HuH-7 (cell line): ENCODE data around the gene HSPA6.
A peak's percentile ranks its signal among the peaks of the same experiment; 100 is the strongest.
"Not testable (repeated sequence)": the region's sequence is repeated elsewhere in the genome, so short reads cannot be mapped to it uniquely, and the experiment has no call there.

Experiments used
- DNase-seq: peaks from one replicate; pipeline ENCODE4 v3.0.0; 2011; ENCODE audit warnings: low spot score

HSPA6 gene

DNA sequence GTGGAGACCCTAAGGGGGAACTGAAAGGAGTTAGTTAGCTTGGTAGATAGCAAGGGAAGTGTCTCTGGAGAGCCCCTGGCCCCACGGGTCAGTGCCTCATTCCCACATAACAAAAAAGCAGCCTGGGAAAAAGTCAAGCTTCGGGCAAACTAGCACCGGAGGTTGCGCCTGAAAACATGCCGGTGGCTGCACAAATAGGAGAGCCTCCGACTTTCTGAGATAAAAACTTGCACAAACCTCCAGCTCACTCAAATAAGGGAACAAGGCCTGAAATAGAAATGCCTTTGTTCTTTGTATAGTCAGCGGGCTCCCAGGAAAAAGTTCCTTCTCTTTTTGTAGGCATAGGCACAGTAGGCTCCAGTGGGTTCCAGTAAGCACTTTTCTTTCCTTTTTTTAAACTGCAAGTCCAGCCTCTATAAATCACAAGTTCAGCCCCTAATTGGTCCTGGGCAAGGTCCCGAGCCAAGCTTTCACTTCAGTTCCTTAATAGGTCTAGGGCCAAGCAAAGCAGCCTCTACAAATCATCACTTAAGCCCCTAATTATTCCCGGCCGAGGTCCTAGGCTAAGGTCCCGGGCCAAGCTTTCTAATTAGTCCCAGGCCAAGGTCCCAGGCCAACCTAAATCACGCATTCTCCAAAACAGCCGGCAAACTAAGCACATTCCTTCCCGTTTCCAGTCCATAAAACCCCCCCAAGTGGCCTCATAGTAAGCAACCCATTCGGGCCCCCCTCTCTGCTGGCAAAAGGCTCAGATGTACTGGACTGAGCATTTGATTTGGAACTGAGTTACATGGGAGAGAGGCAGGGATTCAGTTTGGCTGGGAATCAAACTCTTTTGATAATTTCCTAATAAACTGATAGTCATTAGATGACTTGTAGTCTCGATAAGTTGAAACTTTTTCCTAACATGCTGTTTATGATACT is 8.6 kb downstream of the HSPA6 start:
- DNase-seq: not testable (repeated sequence)

DNA sequence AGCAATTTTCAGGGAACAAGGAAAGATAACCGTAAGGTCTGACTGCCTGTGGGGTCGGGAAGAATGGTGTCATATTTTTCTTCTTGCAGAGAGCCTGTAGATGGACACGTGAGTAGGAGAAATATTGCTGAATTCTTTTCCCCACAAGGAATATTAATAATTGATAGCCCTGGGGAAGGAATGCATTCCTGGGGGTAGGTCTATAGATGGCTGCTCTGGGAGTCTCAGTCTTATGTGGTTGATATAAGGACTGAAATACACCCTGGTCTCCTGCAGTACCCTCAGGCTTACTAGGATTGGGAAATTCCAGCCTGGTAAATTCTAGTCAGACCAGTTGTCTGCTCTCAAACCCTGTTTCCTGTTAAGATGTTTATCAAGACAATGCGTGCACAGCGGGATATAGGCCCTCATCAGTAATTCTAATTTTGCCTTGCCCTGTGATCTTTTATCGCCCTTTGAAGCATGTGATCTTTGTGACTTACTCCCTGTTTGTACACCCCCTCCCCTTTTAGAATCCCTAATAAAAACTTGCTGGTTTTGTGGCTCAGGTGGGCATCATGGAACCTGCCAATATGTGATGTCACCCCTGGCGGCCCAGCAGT is 12.8 kb downstream of the HSPA6 start:
- not testable (repeated sequence) for DNase-seq

DNA sequence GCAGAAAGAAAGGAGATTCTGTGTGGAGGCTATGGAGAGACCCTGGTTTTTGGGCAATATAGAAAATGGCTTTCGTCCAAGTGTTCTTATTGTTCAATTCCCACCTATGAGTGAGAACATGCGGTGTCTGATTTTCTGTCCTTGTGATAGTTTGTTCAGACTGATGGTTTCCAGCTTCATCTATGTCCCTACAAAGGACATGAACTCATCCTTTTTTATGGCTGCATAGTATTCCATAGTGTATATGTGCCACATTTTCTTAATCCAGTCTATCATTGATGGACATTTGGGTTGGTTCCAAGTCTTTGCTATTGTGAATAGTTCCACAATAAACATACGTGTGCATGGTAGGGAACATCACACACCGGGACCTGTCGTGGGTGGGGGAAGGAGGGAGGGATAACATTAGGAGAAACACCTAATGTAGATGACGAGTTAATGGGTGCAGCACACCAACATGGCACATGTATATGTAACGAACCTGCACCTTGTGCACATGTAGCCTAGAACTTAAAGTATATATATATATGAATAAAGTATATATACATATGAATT is 14.7 kb downstream of the HSPA6 start:
- not testable (repeated sequence) for DNase-seq

DNA sequence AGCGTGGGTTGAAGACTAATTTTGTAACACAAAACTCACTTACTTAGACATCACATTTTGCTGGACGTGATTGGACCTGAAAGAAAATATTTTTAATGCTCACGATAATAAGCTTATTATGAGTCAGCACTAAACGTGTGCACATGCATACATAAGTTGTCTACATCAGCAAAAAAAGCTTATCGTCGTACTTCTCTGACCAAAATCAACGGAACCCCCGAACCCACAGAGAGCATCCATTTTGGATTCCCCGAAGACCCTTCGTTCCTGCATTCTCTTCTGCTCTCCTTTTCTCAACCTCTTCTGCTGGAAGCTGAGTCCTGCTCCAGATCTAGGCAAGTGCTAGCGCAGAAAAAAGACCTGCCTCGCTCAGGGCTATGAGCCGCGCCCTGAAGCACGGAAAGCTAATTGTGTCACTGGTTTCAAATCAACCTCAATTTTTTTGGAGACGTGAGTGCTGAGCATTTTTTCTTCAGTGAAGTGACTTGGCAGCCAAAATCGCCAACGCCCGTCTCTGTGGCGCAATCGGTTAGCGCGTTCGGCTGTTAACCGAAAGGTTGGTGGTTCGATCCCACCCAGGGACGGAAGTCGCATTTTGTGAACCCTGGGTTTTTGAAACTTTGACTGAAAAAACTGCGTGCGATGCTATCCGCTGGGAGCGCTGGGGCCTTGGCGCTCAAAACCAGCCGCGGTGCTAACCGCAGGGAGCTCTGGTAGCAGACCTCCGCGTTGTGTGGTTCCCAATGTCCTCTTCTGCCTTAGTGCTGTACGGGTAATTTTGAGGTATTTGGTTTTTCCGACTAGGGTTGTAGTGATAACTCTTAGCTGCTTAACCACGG is 15.6 kb downstream of the HSPA6 start:
- peak; percentile 17 for DNase-seq

DNA sequence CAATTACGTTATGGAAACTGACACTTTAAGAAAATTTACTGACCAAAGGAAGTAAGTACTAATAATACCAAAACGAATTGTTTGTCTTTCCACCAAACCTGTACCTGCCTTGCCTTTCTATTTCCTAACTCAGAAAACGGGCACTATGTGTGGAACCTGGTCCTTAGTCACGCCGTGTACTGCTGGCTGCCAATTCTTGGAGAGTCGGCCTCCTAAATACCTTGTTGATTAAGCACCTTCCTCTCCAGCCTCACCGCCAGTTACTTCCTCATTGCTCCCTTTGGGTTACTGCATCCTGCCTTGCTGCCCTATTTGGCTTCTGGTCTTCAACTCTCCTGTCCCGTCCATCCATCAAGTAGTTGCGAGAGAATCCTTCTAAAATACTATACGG is 16.2 kb downstream of the HSPA6 start:
- not testable (repeated sequence) for DNase-seq

DNA sequence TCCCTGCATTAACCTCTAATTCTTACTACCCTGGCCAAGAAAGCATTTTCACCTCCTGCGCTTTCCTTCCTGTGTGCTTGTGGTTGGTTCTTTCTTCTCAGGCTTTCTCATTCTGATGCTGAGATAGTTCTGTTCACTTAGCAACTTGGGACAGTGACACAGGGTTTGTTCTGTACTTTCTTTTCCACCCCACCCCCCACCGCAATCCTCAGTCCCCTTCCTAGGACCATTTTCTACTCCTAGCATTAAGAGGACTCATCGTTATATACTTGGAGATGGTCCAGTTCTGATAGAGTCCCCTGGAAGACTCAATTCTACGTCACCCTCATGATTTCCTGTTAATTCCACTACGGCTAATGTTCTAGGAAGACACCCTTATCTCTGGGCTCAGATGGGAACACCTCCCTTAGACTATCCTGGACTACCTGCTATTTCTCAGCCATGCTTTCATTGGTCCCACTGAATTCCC is 17.8 kb downstream of the HSPA6 start:
- DNase-seq: not testable (repeated sequence)

DNA sequence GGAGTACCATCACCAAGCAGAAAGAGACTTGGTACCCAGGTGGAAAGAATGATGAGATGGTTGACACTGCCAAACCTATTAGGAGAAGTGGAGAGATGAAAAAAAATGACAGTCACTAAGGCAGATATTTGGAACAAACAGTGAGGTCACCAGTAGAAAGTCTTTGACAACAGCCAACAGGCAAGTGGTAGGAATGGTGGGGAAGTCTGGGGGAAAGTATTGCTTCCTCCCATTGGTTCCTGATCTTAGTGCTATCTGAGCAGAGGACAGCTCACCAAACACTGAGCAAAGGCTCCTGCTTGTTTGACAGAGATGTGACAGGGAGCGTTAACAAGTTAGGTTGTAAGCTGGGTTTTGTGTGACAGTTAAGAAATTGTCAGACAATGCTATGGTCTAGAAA is 18.8 kb downstream of the HSPA6 start:
- DNase-seq: not testable (repeated sequence)

DNA sequence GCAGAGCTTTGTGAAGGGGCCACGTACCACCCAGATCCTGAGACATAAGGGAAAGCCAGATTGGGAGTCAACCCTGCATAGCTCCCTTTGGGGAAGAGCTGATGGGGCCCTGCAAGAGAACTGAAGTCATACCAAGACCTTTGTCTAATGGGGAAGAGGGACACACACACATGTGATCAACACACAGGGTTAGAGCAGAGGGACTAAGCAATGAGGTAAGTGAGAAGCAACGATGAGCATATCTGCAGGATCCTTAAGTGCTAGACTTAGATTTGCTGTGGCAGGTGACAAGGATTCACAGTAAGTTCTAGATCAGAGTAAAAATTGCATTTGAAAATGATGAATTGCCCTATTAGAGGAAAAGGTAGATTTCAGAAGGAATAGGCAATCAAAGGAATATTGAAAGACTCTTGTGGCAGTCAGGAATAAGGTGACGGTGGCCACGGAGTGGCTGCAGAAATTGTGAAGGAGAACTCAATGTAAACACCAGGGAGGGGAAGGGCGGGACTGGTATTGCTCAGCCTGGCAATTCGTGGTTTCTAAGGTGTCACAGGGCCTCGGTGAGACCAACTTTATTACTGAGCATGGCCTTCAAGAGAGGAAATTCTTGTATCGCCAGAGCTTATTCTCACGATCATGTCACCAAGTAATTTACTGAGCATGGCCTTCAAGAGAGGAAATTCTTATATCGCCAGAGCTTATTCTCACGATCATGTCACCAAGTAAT is 20.8 kb downstream of the HSPA6 start:
- DNase-seq: not testable (repeated sequence)

DNA sequence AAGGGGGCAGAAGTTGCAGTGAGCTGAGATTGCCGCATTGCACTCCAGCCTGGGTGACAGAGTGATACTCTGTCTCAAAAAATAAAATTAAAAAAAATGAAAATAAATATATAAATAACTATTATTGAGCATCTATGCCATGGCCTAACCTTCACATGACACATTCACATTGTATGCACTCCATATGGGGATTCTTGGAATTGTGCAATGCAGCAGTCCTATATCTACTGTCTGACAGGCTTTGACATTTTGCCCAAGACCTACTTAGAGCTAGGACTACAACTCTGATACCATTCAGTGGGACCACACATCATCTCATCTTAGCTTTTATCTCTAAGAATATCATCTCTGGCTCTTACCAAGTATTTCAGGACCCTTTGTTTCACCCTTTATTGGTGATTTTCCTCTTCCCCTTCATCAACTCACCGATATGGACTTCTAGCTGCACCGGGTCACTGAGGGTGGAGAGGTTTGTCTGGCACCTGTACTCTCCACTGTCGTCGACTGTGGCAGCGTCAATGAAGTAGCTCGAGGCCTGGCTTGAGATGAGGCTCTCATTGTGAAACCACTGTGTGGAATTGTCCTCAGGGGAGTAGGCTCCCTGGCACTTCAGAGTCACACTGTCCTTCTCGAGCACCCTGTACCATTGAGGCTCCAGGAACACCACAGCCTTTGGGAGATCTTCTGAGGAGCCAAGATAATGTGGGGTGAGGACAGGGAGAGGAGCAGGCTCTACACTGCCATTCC is 23.8 kb downstream of the HSPA6 start:
- DNase-seq: not testable (repeated sequence)

DNA sequence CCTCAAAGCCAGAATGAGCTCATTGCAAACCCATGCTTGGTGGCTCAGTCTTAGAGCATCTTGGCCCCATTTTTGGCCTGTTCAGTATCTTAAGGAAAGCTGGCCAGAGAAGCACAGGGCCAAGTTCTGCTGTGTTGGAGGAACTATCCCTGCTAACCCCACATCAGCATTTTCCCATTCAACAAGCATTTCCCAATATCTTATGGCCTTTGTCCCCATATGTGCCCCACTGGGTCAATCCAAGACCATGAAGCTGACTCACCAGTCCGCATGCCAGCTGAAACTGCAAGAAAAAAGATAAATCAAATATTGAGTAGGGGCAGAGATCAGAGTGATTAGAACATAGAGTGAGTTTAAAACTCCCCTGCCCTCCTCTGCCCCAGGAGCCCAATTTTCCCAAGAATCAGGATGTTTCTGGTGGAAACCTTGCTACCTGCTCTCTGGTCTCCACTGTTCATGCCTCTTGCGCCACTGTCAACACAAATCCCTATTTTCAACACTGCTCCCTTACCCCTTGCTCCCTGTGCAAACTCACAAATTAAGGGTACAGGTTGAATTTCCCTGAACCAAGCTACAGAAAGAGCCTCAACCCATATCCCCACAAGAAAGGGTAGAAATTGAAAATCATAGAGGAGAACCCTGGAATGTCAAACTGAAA is 24.5 kb downstream of the HSPA6 start:
- not testable (repeated sequence) for DNase-seq

DNA sequence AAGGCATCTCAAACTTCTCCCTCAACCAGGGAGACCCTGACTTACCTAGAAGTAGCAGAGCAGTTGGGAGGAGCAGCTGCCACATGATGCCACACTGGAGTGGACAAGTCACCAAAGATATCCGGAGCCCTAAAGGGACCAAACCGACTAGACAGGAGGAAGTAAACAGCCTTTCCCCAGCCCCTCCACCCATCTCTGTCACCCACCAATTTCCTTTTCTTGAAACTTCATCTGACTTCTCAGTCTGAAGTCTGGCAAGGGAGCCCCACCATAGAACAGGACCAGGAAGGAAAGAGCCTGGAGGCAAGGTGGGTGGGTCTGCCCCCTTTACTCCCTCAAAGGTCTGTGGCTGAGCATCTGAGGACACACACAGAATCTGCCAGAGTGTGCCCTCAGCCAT is 25.3 kb downstream of the HSPA6 start, which contains the start of gene FCGR3A:
Gene FCGR3A, minus strand, starts transcription at position 167 of the 400 bp plus-strand sequence. Its CDS starts 82 bp downstream, at position 85.
- no peak for DNase-seq

DNA sequence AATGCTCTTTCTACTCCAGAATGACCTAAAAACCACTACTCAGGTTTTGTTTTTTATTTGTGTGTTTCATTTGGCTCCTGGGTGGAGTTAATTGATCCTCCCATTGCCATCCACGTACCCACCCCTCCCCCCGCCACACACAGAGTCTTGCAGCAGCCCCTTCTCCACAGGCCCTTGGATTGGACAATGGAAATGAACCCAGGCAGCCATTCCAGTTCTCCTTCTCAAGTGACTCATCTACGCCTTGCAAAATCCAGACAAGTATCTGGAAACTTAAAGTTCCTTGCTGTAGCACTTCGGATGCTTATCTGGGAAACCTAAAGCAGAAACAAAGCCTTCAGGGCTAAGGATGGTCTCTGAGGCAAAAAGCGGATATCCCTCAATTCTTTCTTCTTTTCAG is 26.6 kb downstream of the HSPA6 start:
- not testable (repeated sequence) for DNase-seq

DNA sequence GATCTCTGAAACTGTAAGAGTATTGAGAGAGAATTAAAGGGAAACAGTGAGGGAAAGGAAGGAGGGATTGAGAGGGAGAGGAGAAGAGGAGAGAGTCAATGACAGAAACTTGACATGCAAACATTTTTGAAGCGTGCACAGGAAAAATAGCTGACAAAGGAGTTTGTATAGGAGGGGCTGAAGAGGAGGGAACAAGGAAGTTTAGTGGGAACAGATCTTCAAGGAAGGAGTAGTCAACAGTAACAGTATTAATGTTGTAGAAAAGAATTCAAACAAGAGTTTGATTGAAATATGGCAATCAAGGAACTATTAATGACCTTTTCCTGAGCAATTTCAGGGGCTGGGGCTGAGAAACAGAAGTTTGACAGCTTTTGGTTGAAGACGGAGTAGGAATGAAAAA is 29.3 kb downstream of the HSPA6 start:
- not testable (repeated sequence) for DNase-seq

DNA sequence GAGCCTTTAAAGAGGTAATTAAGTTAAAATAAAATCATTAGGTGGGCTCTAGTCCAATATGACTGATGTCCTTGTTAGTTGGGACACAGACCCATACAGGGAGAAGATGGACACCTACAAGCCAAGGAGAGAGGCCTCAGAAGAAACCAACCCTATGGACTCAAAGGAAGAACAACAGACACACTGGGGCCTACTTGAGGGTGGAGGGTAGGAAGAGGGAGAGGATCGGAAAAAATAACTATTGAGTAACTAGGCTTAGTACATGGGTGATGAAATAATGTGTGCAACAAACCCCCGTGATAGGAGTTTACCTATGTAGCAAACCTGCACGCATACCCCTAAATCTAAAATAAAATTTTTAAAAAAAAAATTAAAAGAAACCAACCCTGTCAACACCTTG is 30.0 kb downstream of the HSPA6 start:
- not testable (repeated sequence) for DNase-seq

DNA sequence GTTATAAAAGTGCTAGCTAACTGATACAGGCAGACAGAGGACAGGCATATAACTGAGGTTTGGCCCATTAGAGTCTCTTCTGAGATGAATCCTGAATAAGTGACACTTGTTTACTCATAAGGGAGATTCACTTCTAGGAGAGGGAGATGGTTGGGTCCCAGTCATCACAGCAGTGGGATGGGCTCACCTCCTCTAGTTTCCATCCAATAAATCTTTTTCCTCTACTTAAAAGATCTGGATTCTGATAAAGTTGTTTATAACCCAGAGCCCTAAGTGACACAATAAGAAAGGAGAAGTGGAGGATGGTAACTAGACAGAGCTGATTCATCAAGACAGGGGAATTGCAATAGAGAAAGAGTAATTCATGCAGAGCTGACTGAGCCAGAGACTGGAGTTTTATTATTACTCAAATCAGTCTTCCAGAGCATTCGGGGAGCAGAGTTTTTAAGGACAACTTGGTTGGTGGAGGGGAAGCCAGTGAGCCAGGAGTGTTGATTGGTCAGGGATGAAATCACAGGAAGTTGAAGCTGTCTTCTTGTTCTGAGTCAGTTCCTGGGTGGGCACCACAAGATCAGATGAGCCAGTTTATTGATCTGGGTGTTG is 30.6 kb downstream of the HSPA6 start:
- not testable (repeated sequence) for DNase-seq

DNA sequence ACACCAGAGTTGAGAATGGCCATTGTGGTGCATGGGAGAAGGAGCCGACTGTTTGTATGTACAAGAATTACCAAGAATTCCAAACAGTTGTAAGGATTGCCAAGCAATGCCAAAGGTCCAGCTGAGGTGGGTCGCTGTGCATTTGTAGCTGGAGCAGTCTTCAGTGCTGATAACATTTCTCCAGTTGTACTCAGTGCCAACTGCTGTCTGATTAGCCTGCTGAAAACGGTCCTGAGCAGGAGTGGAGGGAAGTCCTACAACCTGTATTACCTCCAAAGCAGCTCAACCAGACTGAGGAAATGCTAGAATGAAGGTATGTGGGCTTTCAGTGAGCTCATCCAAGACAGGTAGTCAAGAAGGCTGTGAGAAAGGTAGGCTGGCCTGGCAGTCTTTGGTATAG is 31.8 kb downstream of the HSPA6 start:
- DNase-seq: not testable (repeated sequence)

DNA sequence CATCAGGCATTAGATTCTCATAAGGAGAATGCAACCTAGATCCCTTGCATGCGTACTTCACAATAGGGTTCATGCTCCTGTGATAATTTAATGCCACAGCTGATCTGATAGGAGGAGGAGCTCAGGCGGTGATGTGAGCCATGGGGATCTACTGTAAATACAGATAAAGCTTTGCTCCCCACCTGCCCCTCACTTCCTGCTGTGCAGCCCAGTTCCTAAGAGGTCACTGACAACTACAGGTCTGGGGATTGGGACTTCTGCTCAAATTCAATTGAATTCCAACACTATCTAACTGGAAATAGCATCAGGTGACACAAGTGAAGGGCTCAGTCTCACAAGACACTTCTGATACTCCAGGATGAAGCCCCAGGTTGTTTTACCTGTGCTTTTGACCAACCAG is 32.6 kb downstream of the HSPA6 start:
- DNase-seq: not testable (repeated sequence)

DNA sequence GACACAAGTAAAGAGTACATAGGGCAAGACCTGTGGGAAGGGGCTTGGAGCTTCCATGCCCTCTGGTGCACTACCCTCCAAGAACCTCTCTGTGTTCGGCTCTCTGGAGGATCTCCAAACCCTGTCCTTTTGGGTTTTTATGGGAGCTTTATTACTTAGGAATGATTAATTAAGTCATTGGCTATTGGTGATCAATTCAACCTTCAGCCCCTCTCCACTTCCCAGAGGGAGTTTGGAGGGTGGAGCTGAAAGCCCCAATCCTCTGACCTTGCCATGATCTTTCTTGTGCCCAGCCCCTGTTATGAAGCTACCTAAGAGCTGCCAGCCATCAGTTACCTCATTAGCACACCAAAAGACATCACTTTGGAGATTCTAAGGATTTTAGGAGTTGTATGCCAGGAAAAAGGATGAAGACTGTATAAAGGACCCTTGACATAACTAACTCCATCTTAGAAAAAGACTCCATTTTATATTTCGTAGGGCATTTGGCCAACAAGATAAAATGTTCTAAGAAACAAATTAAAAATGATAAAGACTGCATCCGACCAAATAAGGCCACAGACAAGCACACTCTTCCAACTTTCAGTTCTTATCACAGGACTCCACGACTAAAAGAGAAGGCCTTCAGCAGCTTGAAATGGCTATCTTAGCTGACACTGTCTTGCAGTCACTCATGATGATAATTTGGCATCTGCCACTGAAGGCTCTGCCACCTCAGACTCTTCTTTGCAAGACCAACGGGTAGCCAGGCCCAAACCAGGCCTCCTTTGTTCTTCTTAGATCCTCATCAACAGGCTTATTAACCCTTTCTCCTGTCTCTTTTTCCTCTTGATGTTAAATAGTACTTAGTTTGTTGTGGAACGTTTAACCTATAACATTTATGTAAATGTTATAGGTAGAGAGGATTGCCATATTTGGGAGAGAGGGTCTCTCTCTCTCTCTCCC is 33.4 kb downstream of the HSPA6 start:
- DNase-seq: not testable (repeated sequence)
